HG03442 (cell line): ENCODE results near the gene DGCR6L.
"Not testable (repeated sequence)": the region's sequence is repeated elsewhere in the genome, so short reads cannot be mapped to it uniquely, and the experiment has no call there.

ENCODE experiments used
- ATAC-seq: cut with Tn5 transposase; IDR thresholded peaks from one replicate; pipeline ENCODE4 v1.9.1; 2021; ENCODE audit warnings: mild to moderate bottlenecking, moderate library complexity; ENCODE audit not compliant: unreplicated experiment

Gene DGCR6L

GRCh38 chr22:20310773-20311172, 9.1 kb downstream of the DGCR6L start:
- not testable (repeated sequence) for ATAC-seq

DNA sequence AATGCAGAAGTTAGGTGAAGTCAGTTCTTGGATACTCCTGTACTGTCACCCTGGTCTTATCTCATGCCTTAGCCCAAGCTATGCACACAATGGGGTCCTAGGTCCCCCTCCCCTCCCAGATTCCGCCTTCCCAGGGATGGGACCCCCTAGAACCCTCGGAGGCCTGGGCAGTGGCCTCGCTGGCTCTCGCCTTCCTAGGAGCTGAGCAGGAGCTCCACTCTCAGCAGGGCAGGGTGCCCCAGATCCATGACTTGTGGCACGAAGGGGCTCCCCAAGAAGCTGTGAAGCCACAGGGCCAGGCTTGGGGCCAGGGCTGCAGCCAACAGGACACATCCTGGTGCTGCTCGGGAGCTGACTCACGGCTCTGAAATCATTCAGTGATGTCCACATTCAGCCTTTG, 9.7 kb downstream of the DGCR6L start:
- not testable (repeated sequence) for ATAC-seq

- not testable (repeated sequence) for ATAC-seq
Measured at GRCh38 chr22:20308806-20309650, 10.8 kb downstream of the DGCR6L start.

- not testable (repeated sequence) for ATAC-seq
Measured at GRCh38 chr22:20307448-20308447, 12.1 kb downstream of the DGCR6L start.

- ATAC-seq = not testable (repeated sequence)
Measured at GRCh38 chr22:20306646-20307447, 13.0 kb downstream of the DGCR6L start.

- ATAC-seq = no peak
Measured at GRCh38 chr22:20305894-20306645, 13.8 kb downstream of the DGCR6L start.

DNA sequence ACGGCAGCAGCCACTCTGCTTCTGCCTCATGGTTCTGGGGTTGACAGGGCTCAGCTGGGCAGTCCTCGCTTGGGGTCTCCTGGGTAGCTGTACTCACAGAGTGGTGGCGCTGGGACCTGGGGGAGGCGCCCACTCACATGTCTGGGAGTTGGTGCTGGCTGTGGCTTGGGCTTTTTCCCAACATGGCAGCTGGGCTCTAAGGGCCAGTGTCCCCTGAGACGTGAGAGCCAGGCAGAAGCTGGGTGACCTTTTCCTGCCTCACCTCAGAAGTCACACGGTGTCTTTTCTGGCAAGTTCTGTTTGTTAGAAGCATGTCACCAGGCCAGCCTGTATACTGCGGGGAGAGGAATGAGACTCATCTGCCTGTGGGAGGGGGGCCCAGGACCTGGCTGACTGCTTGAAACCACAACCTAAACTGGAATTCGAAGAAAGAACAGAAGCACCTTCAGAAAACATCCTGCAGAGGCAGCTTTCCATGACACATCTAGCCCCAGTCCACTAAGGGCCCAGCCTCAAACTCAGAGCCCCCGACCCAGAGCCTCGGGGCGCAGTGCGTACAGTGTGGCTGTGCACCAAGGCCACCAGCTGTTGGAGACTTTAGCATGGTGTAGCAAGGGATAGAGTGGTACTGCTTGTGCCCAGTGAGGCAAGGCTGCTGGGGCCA, 14.5 kb downstream of the DGCR6L start:
- not testable (repeated sequence) for ATAC-seq

DNA sequence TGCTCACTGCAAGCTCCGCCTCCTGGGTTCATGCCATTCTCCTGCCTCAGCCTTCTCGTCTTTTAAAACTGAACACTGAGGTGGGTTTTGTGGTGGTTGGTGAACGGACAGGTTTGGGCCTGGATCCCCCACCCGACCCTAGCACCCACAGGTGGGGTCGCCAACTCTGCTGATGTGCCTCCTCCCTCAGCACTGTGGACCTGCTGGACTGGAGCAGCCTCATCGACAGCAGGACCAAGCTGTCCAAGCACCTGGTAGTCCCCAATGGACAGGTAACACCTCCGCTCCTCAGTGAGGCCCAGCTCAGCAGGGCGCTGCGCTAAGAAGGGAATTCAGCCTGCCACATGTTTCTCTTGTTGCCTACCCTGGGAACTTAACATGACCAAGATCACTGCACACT, 15.2 kb downstream of the DGCR6L start:
- no peak for ATAC-seq

DNA sequence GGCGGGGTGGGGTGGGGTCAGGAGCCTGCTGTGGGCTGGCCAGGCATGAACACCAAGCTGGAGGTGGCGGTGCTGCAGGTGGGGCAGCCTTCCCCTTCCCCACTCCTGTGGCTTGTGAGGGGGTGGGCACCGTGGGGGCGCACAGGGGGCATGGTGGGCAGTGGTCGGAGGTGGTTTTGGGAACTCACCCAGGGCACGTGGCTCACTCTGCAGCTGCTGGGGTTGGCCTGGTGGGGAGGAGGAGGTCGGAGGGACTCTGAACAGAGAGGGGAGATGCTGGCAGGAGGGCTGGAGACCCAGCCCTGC, 16.7 kb downstream of the DGCR6L start:
- not testable (repeated sequence) for ATAC-seq

DNA sequence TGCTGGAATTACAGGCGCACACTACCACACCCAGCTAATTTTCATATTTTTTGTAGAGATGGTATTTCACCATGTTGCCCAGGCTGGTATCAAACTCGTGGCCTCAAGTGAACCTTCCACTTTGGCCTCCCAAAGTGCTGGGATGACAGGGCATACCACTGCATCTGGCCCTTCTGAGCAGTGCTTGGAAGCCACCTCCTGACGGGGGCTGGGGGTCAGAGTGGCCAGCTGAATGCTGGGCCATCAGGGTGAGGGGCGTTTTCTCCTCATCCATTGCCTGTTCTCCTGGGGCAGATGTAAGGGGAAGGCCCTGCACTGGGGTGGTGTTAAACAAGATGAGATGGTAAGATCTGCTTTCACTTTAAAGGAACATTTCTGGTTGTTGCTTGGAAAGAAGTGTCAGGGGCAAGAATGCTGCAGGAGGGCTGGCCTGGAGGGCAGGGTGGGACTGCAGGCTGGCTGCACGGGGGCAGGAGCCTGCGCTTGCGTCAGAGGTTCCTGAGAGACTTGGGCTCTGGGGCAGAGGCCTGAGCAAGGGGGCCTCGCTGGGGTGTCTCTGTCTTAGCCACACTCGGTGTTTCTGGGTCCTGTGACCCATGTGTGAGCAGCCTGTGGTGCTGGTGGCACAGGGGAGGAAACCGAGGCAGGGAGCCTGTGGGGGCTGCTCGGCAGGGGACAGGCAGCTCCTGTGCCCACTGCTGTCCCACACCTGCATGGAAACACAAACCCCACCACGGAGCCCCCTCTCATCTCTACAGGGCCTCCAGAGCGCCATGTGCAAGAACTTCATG, 17.2 kb downstream of the DGCR6L start:
- no peak for ATAC-seq

DNA sequence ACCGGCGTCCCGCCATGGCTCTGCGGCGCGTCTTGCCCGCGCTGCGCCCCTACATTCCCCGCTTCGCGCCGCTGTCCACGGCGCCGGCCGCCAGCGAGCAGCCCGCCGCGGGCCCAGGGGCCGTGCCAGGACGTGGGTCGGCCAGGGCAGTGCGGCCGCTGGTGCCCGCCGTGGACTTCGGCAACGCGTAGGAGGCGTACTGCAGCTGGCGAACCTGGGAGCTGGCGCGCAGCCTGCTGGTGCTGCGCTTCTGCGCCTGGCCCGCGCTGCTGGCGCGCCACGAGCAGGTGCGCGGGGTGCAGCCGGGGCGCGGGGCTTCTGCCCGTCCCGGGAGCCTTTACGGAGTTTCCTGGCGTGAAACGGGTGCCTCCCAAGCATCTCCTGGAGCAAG, 20.1 kb downstream of the DGCR6L start:
- no peak for ATAC-seq

DNA sequence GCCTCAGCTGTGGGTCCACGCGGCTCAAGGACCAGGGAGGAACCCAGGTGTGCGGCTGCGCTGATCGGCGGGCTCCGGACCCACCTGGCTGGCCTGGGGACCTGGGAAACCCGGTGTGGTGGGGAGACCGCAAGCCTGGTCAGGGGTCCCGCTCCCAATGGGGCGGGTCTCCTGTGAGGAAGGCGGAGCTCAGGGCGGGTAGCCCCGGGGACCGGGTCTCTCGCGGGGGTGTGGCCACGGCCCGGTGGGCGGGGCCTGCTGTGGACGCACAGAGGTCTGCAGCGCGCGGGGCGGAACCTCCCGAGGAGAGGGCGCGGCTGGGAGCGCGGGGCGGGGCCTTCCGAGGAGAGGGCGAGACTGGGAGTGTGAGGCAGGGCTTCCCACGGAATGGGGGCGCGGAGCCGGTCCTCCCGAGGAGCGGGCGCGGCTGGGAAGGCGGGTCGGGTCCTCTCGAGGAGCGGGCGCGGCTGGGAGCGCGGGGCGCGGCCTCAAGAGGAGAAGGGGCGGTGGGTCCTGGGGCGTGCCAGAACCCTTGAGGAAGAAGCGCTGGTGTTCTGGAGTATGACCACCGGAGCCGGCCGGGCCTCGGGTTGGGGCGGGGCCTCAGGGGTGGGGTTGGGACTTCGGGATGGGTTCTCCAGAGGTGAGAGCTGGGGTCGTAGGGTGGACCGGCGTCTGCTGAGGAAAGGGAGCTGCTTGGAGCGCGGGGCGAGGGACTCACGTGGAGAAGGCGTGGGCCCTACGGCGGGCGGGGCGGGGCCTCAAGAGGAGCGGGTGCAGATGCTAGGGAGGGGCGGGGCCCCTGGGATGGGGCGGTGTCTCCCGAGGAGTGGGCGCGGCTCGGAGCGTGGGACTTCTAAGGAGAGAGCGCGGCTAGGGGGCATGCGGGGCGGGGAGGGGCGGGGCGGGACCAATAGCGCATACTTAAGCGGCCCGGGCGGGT, 20.8 kb downstream of the DGCR6L start:
- ATAC-seq = no peak

- ATAC-seq = no peak
Measured at GRCh38 chr22:20298110-20298802, 21.6 kb downstream of the DGCR6L start.

DNA sequence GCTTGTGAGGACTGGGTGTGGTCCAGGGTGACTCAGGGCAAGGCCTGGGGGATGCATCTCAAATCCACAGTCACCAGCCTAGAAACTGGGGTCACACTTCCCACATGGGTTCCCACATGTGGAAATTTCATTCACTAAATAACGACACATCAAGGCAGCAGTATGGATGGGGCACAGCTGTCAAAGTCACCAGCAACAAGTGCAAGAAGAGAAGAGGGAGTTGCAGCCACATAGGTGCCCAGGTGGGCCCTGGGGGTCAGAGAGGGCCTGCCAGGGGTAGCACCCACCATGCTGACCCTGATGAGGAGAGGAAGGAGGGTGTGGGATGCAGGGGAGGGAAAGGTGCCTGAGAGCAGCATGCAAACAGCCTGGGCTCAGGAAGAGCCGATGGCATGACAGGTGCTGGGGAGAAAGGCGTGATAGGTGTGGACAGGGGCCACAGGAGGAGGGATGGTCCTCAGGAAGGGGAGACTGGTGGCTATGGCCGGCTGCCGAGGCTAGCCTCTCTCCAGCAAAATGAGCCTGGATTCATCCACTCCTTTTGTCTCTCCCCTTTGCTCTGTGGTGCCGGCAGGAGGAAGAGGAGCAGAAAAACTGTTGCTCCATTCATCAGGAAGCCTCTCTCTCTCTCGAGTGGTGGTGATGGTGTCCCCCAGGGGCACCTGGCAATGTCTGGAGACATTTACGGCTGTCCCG, 22.3 kb downstream of the DGCR6L start:
- ATAC-seq = no peak

GRCh38 chr22:20296598-20296997, 23.3 kb downstream of the DGCR6L start:
- ATAC-seq = no peak

GRCh38 chr22:20295262-20296064, 24.4 kb downstream of the DGCR6L start:
- ATAC-seq = no peak
